LHCN-M2 (cell line): Measurements from ENCODE around the gene ACOXL. TPM values are rescaled to one million over a fixed set of nuclear protein-coding genes. Genes with fewer than 3 reads are reported as not detected.

Experiments used
- DNase-seq: peaks from one replicate; pipeline ENCODE4 v3.0.0-alpha.2; 2012; ENCODE audit warnings: low read depth
- total RNA-seq: library from RNA; depleted of rRNA; stranded (reverse); fragments of >200 nt; gene quantifications from 2 replicates; pipeline ENCODE4 v1.2.3, GENCODE V29; 2014

The ACOXL gene
- total RNA-seq, 1 experiment from 2014 or later: not detected

- DNase-seq: no peak
Observed at GRCh38 chr2:110718382-110718781, 14.0 kb upstream of the ACOXL start.

- no peak for DNase-seq
Observed at GRCh38 chr2:110718990-110719389, 13.4 kb upstream of the ACOXL start.

- DNase-seq: no peak
Observed at GRCh38 chr2:110720547-110720946, 11.8 kb upstream of the ACOXL start.

- DNase-seq: no peak
Observed at GRCh38 chr2:110724820-110725219, 7.6 kb upstream of the ACOXL start.

GRCh38 chr2:110725370-110725769 is 7.0 kb upstream of the ACOXL start:
- no peak for DNase-seq

- DNase-seq: no peak
Observed at GRCh38 chr2:110725859-110726258, 6.5 kb upstream of the ACOXL start.

- DNase-seq: no peak
Observed at GRCh38 chr2:110726285-110726684, 6.1 kb upstream of the ACOXL start.

GRCh38 chr2:110727923-110728322 is 4.5 kb upstream of the ACOXL start:
- DNase-seq: no peak

- no peak for DNase-seq
Observed at GRCh38 chr2:110729106-110729505, 3.3 kb upstream of the ACOXL start.

GRCh38 chr2:110731064-110731463 is 1.3 kb upstream of the ACOXL start:
- no peak for DNase-seq

GRCh38 chr2:110735366-110735765 is 3.0 kb downstream of the ACOXL start:
- no peak for DNase-seq

- DNase-seq: no peak
Observed at GRCh38 chr2:110737783-110738182, 5.4 kb downstream of the ACOXL start.

- no peak for DNase-seq
Observed at GRCh38 chr2:110740747-110741349, 8.5 kb downstream of the ACOXL start.

- DNase-seq: no peak
Observed at GRCh38 chr2:110741491-110741980, 9.2 kb downstream of the ACOXL start.

GRCh38 chr2:110742412-110742811 is 10.0 kb downstream of the ACOXL start:
- no peak for DNase-seq

- no peak for DNase-seq
Observed at GRCh38 chr2:110743600-110743999, 11.2 kb downstream of the ACOXL start.

- DNase-seq: no peak
Observed at GRCh38 chr2:110744429-110744828, 12.1 kb downstream of the ACOXL start.

- DNase-seq: no peak
Observed at GRCh38 chr2:110745048-110745447, 12.7 kb downstream of the ACOXL start.

- DNase-seq: no peak
Observed at GRCh38 chr2:110746586-110747521, 14.5 kb downstream of the ACOXL start.

GRCh38 chr2:110747522-110748488 is 15.4 kb downstream of the ACOXL start:
- DNase-seq: no peak

- DNase-seq: peak; percentile 83
Observed at GRCh38 chr2:110748489-110748867, 16.1 kb downstream of the ACOXL start.

GRCh38 chr2:110751642-110752041 is 19.3 kb downstream of the ACOXL start:
- no peak for DNase-seq
